Mammary epithelial cell (primary cell): ENCODE measurements around the gene DYSF.

Experiments used
- EZH2 ChIP-seq: IDR thresholded peaks from 2 replicates; pipeline ENCODE4 v1.6.1; 2012; ENCODE audit warnings: low read length, inconsistent platforms, borderline replicate concordance
- TF ChIP-seq, protein P1 (sequence below), 2 donors: IDR thresholded peaks in 1 of 2; conservative IDR thresholded peaks in 1 of 2; 2 replicates each; pipeline ENCODE4 v1.5.1; 2011 to 2012; ENCODE audit warnings: inconsistent platforms in 2 of 2, low read length in 2 of 2, mild to moderate bottlenecking in 2 of 2, control low read depth in 1 of 2, low read depth in 1 of 2; ENCODE audit not compliant: insufficient read depth in 1 of 2; ENCODE audit errors: extremely low read depth in 1 of 2

DNA sequence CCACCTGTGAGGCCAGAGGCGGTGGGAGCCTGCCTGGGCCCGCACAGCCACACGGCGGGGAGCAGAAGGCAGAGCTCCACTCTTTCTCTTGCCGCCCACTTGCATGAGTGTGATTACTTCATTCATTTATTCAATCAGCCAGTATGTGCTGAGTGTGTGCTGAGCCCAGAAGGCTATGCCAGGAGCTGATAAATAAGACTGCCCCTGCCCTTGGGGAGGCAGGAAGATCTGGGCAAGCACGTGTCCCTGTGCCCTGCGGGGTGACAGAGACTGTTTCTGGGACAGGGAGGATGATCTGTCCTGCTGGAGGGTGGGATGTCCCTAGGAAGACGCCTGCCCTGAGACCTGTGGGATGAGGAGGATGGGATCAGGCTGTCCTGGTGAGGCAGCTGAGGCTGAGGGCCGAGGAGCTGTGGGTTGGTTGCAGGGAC is 250.8 kb downstream of the DYSF start:
- TF ChIP-seq, protein P1, sequence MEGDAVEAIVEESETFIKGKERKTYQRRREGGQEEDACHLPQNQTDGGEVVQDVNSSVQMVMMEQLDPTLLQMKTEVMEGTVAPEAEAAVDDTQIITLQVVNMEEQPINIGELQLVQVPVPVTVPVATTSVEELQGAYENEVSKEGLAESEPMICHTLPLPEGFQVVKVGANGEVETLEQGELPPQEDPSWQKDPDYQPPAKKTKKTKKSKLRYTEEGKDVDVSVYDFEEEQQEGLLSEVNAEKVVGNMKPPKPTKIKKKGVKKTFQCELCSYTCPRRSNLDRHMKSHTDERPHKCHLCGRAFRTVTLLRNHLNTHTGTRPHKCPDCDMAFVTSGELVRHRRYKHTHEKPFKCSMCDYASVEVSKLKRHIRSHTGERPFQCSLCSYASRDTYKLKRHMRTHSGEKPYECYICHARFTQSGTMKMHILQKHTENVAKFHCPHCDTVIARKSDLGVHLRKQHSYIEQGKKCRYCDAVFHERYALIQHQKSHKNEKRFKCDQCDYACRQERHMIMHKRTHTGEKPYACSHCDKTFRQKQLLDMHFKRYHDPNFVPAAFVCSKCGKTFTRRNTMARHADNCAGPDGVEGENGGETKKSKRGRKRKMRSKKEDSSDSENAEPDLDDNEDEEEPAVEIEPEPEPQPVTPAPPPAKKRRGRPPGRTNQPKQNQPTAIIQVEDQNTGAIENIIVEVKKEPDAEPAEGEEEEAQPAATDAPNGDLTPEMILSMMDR (conservative IDR thresholded peaks at IDR 0.05 in 1 of 2, IDR thresholded peaks at IDR 0.05 in 1 of 2; ENCODE audit: extremely low read depth in 1 of 2, insufficient read depth in 1 of 2, low read depth in 1 of 2, low read length in 2 of 2): no peak
- no peak for TF ChIP-seq EZH2
